K562 (cell line): Measurements from ENCODE around the gene SAXO1. TPM values are rescaled to one million over a fixed set of nuclear protein-coding genes. Genes with fewer than 3 reads are reported as not detected.

Source experiments
- ATAC-seq: fragments of 200-7000 bp; cut with Tn5 transposase; 3 replicates; pipeline ENCODE4 v1.9.1; 2020; ENCODE audit warnings: moderate library complexity
- BruUV-seq: library from RNA; stranded (reverse); fragments of 400-500 nt; replicated peaks from 2 replicates; lab custom pipeline; 2021; lab: Mats Ljungman, UMichigan
- CTCF ChIA-PET: fragments of 300-600 bp; formaldehyde crosslinking; extraction: SDS; loops from one replicate; lab custom pipeline; 2021; ENCODE audit warnings: low intra/inter-chr PET ratio; lab: Yijun Ruan, JAX
- POLR2A ChIA-PET: fragments of 300-600, 350-650 bp; sonication (Branson Sonifier 250); formaldehyde crosslinking; extraction: SDS; loops from one replicate; lab custom pipeline; 2021; ENCODE audit warnings: antibody characterized with exemption, inconsistent platforms; lab: Yijun Ruan, JAX
- DNase-seq, 4 experiments: peaks; one replicate each; pipeline versions ENCODE4 v3.0.0 to v3.0.0-alpha.2; 2011 to 2018; ENCODE audit warnings: low spot score in 3 of 4, mixed read lengths in 3 of 4; ENCODE audit errors: extremely low read depth in 1 of 4
- FAIRE-seq: peaks from 2 replicates; lab custom pipeline; 2011; peaks lifted over from hg19 to GRCh38; lab: Jason Lieb, UNC
- H2AFZ ChIP-seq: 2 replicates; pipeline ENCODE4 v1.6.0; 2011; ENCODE audit warnings: low read depth, low read length, control low read depth, inconsistent platforms
- H3K27ac ChIP-seq: fragments of 200-600 bp; 3 replicates; pipeline ENCODE4 v1.8.0; 2011; ENCODE audit warnings: low read depth, mild to moderate bottlenecking, control low read depth, inconsistent platforms, low read length, moderate library complexity, mixed read lengths; ENCODE audit errors: extremely low read depth
- H3K27me3 ChIP-seq, 2 experiments: fragments of 300-600 bp in 1 of 2; 2 replicates in 1 of 2; 3 replicates in 1 of 2; pipeline versions ENCODE4 v1.6.0 to v1.8.0; 2011; ENCODE audit warnings: inconsistent platforms in 2 of 2, low read length in 2 of 2, mild to moderate bottlenecking in 1 of 2, mixed read lengths in 1 of 2, moderate library complexity in 1 of 2; ENCODE audit not compliant: control insufficient read depth in 2 of 2, insufficient read depth in 2 of 2
- H3K36me3 ChIP-seq: fragments of 300-600 bp; 3 replicates; pipeline ENCODE4 v1.8.0; 2011; ENCODE audit warnings: mild to moderate bottlenecking, low read length, inconsistent platforms; ENCODE audit not compliant: control insufficient read depth, insufficient read depth
- H3K4me1 ChIP-seq, 2 experiments: fragments of 200-600 bp in 1 of 2; replicated peaks in 1 of 2; 2 replicates in 1 of 2; 3 replicates in 1 of 2; pipeline versions ENCODE4 v1.5.1 to v1.8.0; 2011; ENCODE audit warnings: inconsistent platforms in 2 of 2, low read length in 2 of 2, mild to moderate bottlenecking in 1 of 2, mixed read lengths in 1 of 2, moderate library complexity in 1 of 2; ENCODE audit not compliant: control insufficient read depth in 2 of 2, insufficient read depth in 2 of 2
- H3K4me2 ChIP-seq: 2 replicates; pipeline ENCODE4 v1.6.1; 2011; ENCODE audit warnings: low read length, control low read depth, inconsistent platforms, mixed read lengths; ENCODE audit not compliant: insufficient read depth
- H3K4me3 ChIP-seq: fragments of 200-600 bp; sonication (generic), shearing (Covaris generic); 2 replicates; pipeline ENCODE4 v1.5.1; 2016; ENCODE audit warnings: control low read depth, inconsistent platforms
- H3K79me2 ChIP-seq: fragments of 200-600 bp; 3 replicates; pipeline ENCODE4 v1.8.0; 2011; ENCODE audit warnings: low read length, inconsistent platforms; ENCODE audit not compliant: control insufficient read depth, insufficient read depth
- H3K9ac ChIP-seq, 2 experiments: 2 replicates each; pipeline versions ENCODE4 v1.6.0 to v1.6.1; 2011; ENCODE audit warnings: low read depth in 2 of 2, low read length in 2 of 2, control low read depth in 1 of 2, inconsistent platforms in 1 of 2, mild to moderate bottlenecking in 1 of 2, mixed read lengths in 1 of 2; ENCODE audit not compliant: insufficient read depth in 1 of 2
- H3K9me1 ChIP-seq: one replicate; pipeline ENCODE4 v1.6.0; 2011; ENCODE audit warnings: inconsistent platforms, mild to moderate bottlenecking, low read length, moderate library complexity; ENCODE audit not compliant: control insufficient read depth, insufficient read depth
- H3K9me3 ChIP-seq: replicated peaks from 2 replicates; pipeline ENCODE4 v1.5.1; 2011; ENCODE audit warnings: low read depth, low read length, inconsistent platforms; ENCODE audit not compliant: control insufficient read depth, insufficient read depth
- H4K20me1 ChIP-seq: replicated peaks from 2 replicates; pipeline ENCODE4 v1.6.1; 2011; ENCODE audit warnings: low read length, inconsistent platforms, mixed read lengths; ENCODE audit not compliant: control insufficient read depth, insufficient read depth
- CEBPB ChIP-seq: fragments of 450-650 bp; IDR thresholded peaks from 2 replicates; pipeline ENCODE4 v1.6.1; 2016; ENCODE audit warnings: missing genetic modification characterization, missing compliant biosample characterization
- SMARCC2 ChIP-seq: fragments of 450-650 bp; IDR thresholded peaks from 2 replicates; pipeline ENCODE4 v1.6.1; 2017; ENCODE audit warnings: antibody characterized with exemption, moderate library complexity, mild to moderate bottlenecking, low read depth
- ZNF431 ChIP-seq: sonication (generic); formaldehyde crosslinking; IDR thresholded peaks from 2 replicates; pipeline ENCODE4 v1.8.0; 2022; ENCODE audit warnings: mild to moderate bottlenecking, missing genetic modification reagents
- ZNF583 ChIP-seq: fragments of 250-450 bp; sonication (Bioruptor Pico); IDR thresholded peaks from 2 replicates; pipeline ENCODE4 v1.4.0; 2020
- WGBS: fragments of 100-300 bp; shearing (Covaris generic); methylation state at CpG from one replicate; pipeline ENCODE4 v1.1.6; 2016; ENCODE audit warnings: low coverage, mixed read lengths; ENCODE audit not compliant: insufficient coverage; ENCODE audit errors: missing lambda C conversion rate; 5-methylcytosine and 5-hydroxymethylcytosine counted together
- in situ Hi-C: fragments of 300-500 bp; cut with MboI; formaldehyde crosslinking; loops from 4 replicates; pipeline ENCODE4 v1.15.0; 2018; ENCODE audit warnings: inconsistent platforms, mixed read lengths
- intact Hi-C: fragments of 100-400 bp; cut with micrococcal nuclease; formaldehyde crosslinking; loops from 2 replicates; pipeline ENCODE4 v1.14.2; 2022
- polyA plus RNA-seq, 8 experiments: library from polyadenylated mRNA; depleted of rRNA in 4 of 8; stranded (reverse) in 5 of 8; unstranded in 3 of 8; fragments of >200 nt; fragmentation: Nextera tagmentation in 2 of 8; fragmentation: Illumina TruSeq in 1 of 8; extraction: Ambion mirVana in 2 of 8; extraction: Trizol in 1 of 8; gene quantifications; 2 replicates each; pipeline versions ENCODE4 v1.2.1 to v1.2.3, GENCODE V29; 2011 to 2014; ENCODE audit warnings: inconsistent platforms in 1 of 8, missing spikeins in 1 of 8
- total RNA-seq, 7 experiments: library from RNA; depleted of rRNA in 6 of 7; stranded (reverse); fragments of >200 nt in 6 of 7; fragmentation: Illumina TruSeq in 2 of 7; extraction: Trizol in 2 of 7; gene quantifications; 2 replicates each; pipeline versions ENCODE4 v1.2.1 to v1.2.3, GENCODE V29; 2011 to 2021; ENCODE audit warnings: low replicate concordance in 1 of 7
- TF ChIP-seq, protein P1 (sequence below): sonication (generic); formaldehyde crosslinking; IDR thresholded peaks from 2 replicates; pipeline ENCODE4 v1.8.0; 2022; ENCODE audit warnings: mild to moderate bottlenecking, missing genetic modification reagents
- TF ChIP-seq, protein P2 (sequence below): fragments of 450-650 bp; formaldehyde crosslinking; IDR thresholded peaks from 2 replicates; pipeline ENCODE4 v1.4.0; 2022; ENCODE audit warnings: mild to moderate bottlenecking, moderate library complexity

SAXO1 gene
- total and polyA plus RNA-seq, 9 of the 15 experiments (the other 6 are each of a cell fraction or from before 2014, with no cell fraction given): 0.04 TPM; not detected in 8

DNA sequence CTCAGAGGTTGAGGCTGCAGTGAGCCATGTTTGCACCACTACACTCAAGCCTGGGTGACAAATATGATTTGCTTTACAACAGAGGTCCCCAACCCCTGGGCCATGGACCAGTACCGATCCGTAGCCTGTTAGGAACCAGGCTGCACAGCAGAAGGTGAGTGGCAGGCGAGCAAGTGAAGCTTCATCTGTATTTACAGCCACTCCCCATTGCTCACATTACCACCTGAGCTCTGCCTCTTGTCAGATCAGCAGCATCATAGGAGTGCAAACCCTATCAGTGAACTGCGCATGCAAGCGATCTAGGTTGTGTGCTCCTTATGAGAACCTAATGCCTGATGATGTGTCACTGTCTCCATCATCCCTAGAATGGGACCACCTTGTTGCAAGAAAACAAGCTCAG, 42.5 kb downstream of the SAXO1 start:
- no peak overlapping the region for H2AFZ ChIP-seq
- no peaks in the 10 kb centered on the region for H4K20me1 ChIP-seq
- H3K9ac ChIP-seq: no peak overlapping the region
- no TSS peak for BruUV-seq
- H3K27ac ChIP-seq: no peak overlapping the region
- no peak for FAIRE-seq
- TF ChIP-seq, protein P1, sequence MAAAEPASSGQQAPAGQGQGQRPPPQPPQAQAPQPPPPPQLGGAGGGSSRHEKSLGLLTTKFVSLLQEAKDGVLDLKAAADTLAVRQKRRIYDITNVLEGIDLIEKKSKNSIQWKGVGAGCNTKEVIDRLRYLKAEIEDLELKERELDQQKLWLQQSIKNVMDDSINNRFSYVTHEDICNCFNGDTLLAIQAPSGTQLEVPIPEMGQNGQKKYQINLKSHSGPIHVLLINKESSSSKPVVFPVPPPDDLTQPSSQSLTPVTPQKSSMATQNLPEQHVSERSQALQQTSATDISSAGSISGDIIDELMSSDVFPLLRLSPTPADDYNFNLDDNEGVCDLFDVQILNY (CRISPR knock-in tag): no peak
- TF ChIP-seq ZNF431 (CRISPR knock-in tag) (no peak), ZNF583 (CRISPR knock-in tag) (no peak), SMARCC2 (no peak), CEBPB (tag) (no peak)
- TF ChIP-seq, protein P2, sequence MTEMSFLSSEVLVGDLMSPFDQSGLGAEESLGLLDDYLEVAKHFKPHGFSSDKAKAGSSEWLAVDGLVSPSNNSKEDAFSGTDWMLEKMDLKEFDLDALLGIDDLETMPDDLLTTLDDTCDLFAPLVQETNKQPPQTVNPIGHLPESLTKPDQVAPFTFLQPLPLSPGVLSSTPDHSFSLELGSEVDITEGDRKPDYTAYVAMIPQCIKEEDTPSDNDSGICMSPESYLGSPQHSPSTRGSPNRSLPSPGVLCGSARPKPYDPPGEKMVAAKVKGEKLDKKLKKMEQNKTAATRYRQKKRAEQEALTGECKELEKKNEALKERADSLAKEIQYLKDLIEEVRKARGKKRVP (CRISPR knock-in tag): no peak
- no peak for DNase-seq
- no peaks in the 10 kb centered on the region for H3K9me1 ChIP-seq
- H3K4me2 ChIP-seq: no peak overlapping the region
- ChIA-PET CTCF (no interaction called here), POLR2A (interaction anchor here (0.6 kb wide), 1 partner anchor 546 kb away, joined by 4 read pairs; no protein-coding TSS in a partner anchor)
- H3K27me3 ChIP-seq: no peaks in the 10 kb centered on the region
- intact Hi-C loops (no loop called here), in situ Hi-C loops (no loop called here)
- no peak for ATAC-seq
- no peaks in the 10 kb centered on the region for H3K9me3 ChIP-seq
- no peak overlapping the region for H3K4me3 ChIP-seq
- no peaks in the 10 kb centered on the region for H3K79me2 ChIP-seq
- 0% methylated on average over 5 of the region's 5 CpGs for WGBS
- no peaks in the 10 kb centered on the region for H3K4me1 ChIP-seq
- H3K36me3 ChIP-seq: no peaks in the 10 kb centered on the region
